ENCODE results near the gene PCBP1. TPM values are rescaled to one million over a fixed set of nuclear protein-coding genes. Genes with fewer than 3 reads are reported as not detected.
"Not testable (repeated sequence)": the region's sequence is repeated elsewhere in the genome, so short reads cannot be mapped to it uniquely, and the experiment has no call there.

Gene PCBP1
- total and polyA plus RNA-seq, 12 donors = 32.8 to 511 (median 309) TPM

GRCh38 chr2:70103531-70104061 is 16.3 kb downstream of the PCBP1 start:
- no peaks in the 10 kb centered on the region for H3K9me3 ChIP-seq (replicated peaks in 1 of 3)

DNA sequence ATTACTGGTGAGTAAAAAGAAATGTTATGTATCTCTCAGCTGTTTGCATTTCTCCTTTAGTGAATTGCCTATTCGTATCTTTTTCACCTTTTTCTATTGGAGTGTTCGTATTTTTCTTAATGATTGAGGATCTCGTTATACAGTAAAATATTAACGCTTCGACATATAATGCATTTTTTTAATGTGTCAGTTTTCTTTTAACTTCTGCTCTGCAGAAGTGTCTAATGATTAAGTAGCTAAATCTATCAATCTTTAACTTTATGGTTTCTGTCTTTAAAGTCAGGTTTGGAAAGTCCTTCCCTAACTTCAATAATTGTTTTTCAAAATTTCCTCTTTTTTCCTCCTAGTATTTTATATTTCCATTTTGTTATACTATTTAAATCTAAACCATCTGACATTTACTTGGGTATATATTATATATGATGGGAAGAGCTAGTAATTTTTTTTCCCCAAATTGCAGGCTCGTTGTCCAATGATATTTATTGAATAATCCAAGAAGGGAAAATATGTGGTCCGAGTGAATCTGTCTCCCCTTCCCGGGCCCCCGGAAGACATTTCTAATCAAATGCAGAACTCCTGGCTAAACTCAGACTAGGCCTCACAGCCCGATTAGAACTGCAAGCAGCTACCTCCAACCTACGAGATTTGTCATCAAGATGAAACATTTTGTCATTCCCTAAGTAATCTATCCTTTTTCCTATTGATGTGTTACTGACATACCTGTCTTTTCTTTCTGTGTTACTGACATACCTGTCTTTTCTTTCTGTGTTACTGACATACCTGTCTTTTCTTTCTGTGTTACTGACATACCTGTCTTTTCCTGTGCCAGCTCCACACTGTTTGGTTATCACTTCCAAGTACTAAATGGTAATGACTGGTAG is 17.2 kb downstream of the PCBP1 start:
- Histone ChIP-seq H3K4me1 (replicated peaks in 1 of 2) (peaks cover 7 to 33% of the 10 kb centered on the region in 2 donors), H3K36me3 (replicated peaks in 1 of 2) (no peaks in the 10 kb centered on the region), H3K4me3 (peak overlapping the region in 1 of 4 donors; percentile 1), H3K27ac (peak overlapping the region in 2 of 5 donors; percentile 31 to 37), H3K9me3 (replicated peaks in 1 of 3) (no peaks in the 10 kb centered on the region), H3K27me3 (no peaks in the 10 kb centered on the region)
- WGBS, 4 donors = 40 to 51% (median 43%) methylated on average over 11 of the region's 11 CpGs
- intact Hi-C loops (cut with DNase I) = no loop called here
- peak in 5 of 7 donors; percentile 56 to 81 (median 68) for DNase-seq
- no peak for TF ChIP-seq POLR2A (IDR thresholded peaks at IDR 0.05)
- TF ChIP-seq, protein P1, sequence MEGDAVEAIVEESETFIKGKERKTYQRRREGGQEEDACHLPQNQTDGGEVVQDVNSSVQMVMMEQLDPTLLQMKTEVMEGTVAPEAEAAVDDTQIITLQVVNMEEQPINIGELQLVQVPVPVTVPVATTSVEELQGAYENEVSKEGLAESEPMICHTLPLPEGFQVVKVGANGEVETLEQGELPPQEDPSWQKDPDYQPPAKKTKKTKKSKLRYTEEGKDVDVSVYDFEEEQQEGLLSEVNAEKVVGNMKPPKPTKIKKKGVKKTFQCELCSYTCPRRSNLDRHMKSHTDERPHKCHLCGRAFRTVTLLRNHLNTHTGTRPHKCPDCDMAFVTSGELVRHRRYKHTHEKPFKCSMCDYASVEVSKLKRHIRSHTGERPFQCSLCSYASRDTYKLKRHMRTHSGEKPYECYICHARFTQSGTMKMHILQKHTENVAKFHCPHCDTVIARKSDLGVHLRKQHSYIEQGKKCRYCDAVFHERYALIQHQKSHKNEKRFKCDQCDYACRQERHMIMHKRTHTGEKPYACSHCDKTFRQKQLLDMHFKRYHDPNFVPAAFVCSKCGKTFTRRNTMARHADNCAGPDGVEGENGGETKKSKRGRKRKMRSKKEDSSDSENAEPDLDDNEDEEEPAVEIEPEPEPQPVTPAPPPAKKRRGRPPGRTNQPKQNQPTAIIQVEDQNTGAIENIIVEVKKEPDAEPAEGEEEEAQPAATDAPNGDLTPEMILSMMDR (IDR thresholded peaks at IDR 0.05) = no peak

More at GRCh38 chr2:70103531-70104061, 16.3 kb downstream of the PCBP1 start:
- no peak for DNase-seq
- Histone ChIP-seq H3K4me3 (no peak overlapping the region), H3K27me3 (no peaks in the 10 kb centered on the region), H3K4me1 (replicated peaks in 1 of 2) (peaks cover 6 to 26% of the 10 kb centered on the region in 2 donors), H3K27ac (peak overlapping the region in 1 of 5 donors; percentile 31), H3K36me3 (replicated peaks in 1 of 2) (no peaks in the 10 kb centered on the region)
- 89 to 99% (median 94%) methylated on average over 5 of the region's 5 CpGs for WGBS, 4 donors
- no peak for TF ChIP-seq POLR2A (IDR thresholded peaks at IDR 0.05)
- TF ChIP-seq, protein P1 (IDR thresholded peaks at IDR 0.05) = no peak
- intact Hi-C loops (cut with DNase I) = no loop called here

- H3K36me3 ChIP-seq (replicated peaks in 1 of 2); H3K4me3 ChIP-seq; intact Hi-C loops (cut with DNase I); H3K9me3 ChIP-seq (replicated peaks in 1 of 3); H3K27ac ChIP-seq; H3K27me3 ChIP-seq: not testable (repeated sequence)
- peak in 2 of 7 donors; percentile 4 to 38 for DNase-seq
- WGBS, 4 donors = 88 to 95% (median 92%) methylated on average over 8 of the region's 8 CpGs
- peaks cover 7 to 33% of the 10 kb centered on the region in 2 donors for H3K4me1 ChIP-seq (replicated peaks in 1 of 2)
Measured at GRCh38 chr2:70106138-70106537, 18.9 kb downstream of the PCBP1 start.

GRCh38 chr2:70110397-70110796 is 23.1 kb downstream of the PCBP1 start:
- H3K9me3 ChIP-seq (replicated peaks in 1 of 3); H3K4me3 ChIP-seq; intact Hi-C loops (cut with DNase I); H3K27me3 ChIP-seq; H3K27ac ChIP-seq; H3K36me3 ChIP-seq (replicated peaks in 1 of 2): not testable (repeated sequence)
- peak in 1 of 7 donors; percentile 11 for DNase-seq
- WGBS, 4 donors = 90 to 93% (median 92%) methylated on average over 4 to 5 of the region's 5 CpGs
- H3K4me1 ChIP-seq (replicated peaks in 1 of 2) = peaks cover 7 to 18% of the 10 kb centered on the region in 2 donors

GRCh38 chr2:70111752-70112591 is 24.7 kb downstream of the PCBP1 start:
- H3K36me3 ChIP-seq (replicated peaks in 1 of 2) = no peaks in the 10 kb centered on the region
- H3K27ac ChIP-seq = peak overlapping the region in 1 of 5 donors; percentile 6
- peak in 1 of 7 donors; percentile 6 for DNase-seq
- no peak for TF ChIP-seq POLR2A (IDR thresholded peaks at IDR 0.05)
- TF ChIP-seq, protein P1 (IDR thresholded peaks at IDR 0.05) = no peak
- peaks cover 7 to 18% of the 10 kb centered on the region in 2 donors for H3K4me1 ChIP-seq (replicated peaks in 1 of 2)
- no peak overlapping the region for H3K4me3 ChIP-seq
- H3K27me3 ChIP-seq = no peaks in the 10 kb centered on the region
- intact Hi-C loops (cut with DNase I) = no loop called here
- 87 to 91% (median 87%) methylated on average over 7 of the region's 7 CpGs for whole genome bisulfite sequencing, 4 donors
- H3K9me3 ChIP-seq (replicated peaks in 1 of 3) = no peaks in the 10 kb centered on the region

All from adrenal gland (tissue), 12 donors.